ENCODE measurements around the gene TIFAB. TPM values are rescaled to one million over a fixed set of nuclear protein-coding genes. Genes with fewer than 3 reads are reported as not detected.

TIFAB gene
- total RNA-seq, 1 donor from 2014 or later, result not detected

GRCh38 chr5:135398855-135399793 is 53.0 kb downstream of the TIFAB start, which contains the start of gene MACROH2A1:
Gene MACROH2A1 (minus strand): TSS chr5:135399231. CDS start chr5:135389093, 10,138 bp downstream.
- peak; percentile 96 for DNase-seq
- peak; percentile 96 for ATAC-seq
- intact Hi-C loops (cut with micrococcal nuclease), result no loop called here

GRCh38 chr5:135398160-135398854 is 53.8 kb downstream of the TIFAB start:
- intact Hi-C loops (cut with micrococcal nuclease), result no loop called here
- DNase-seq (peak; percentile 57), ATAC-seq (peak; percentile 8)

Other genes starting within 250 kb of the TIFAB start
- 119 TPM for gene MACROH2A1, start 53.1 kb downstream of the TIFAB start, total RNA-seq
- not detected for gene DCANP1, start 5.0 kb downstream of the TIFAB start, total RNA-seq
- gene NEUROG1, start 83.6 kb upstream of the TIFAB start, total RNA-seq, result not detected
- gene CXCL14, start 126.6 kb upstream of the TIFAB start, total RNA-seq, result 1.3 TPM